HG03565 (cell line): ENCODE data around the gene CHRNB1.
"Not testable (repeated sequence)": the region's sequence is repeated elsewhere in the genome, so short reads cannot be mapped to it uniquely, and the experiment has no call there.

Experiments
- ATAC-seq: cut with Tn5 transposase; IDR thresholded peaks from one replicate; pipeline ENCODE4 v1.9.1; 2021; ENCODE audit warnings: mild to moderate bottlenecking, moderate library complexity; ENCODE audit not compliant: unreplicated experiment

Gene CHRNB1

DNA sequence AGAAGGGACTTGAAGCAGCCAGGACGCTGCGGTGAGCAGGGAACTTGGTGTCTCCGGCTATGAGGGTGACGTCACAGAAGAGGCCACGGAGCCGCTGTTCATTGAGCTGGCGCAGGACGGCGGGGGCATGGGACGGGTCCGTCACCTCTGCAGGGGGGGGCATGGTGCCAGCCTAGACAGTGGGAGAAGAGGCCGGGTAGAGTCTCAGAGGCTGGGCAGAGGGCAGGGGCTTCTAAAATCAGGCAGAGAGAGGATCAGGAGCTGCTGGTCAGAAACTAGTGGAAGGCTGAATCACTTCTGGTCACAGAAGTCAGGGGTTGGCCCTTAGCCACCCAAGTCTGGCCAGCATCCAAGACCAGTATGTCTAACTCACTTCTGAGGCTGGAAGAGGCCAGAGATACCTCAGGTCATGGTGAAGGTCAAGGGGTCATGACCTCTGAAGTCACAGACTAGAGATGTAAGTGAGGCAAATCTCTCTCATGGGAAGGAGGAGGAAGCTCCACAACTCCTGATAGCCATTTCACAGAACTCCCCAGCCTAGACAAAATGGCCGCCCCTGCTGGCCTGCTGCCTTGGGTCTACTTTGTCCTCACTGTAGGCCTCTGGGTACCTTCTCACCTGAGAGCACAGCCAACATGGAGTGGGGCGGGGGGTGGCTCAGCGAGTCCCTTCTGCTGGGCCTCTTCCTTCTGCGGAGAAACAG lies 21.9 kb downstream of the CHRNB1 start:
- ATAC-seq = no peak

DNA sequence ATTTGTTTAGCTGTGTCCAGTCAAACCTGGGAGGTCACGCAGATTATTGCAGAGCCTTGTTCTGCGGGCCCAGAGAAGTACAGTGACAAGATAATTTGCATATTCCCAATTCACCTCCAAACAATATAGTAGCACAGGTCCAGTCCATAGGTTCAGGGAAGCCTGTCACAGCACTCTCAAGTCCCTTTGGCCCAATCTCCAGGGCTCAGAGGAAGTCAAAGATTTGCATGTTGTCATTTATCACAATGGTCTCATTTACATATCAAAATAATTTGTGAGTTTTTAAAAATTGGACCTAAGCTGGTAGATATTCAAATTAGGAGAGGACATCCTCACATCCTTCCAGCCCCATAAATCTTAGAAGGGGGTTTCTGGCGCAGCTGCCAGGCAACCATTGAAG lies 22.6 kb downstream of the CHRNB1 start:
- ATAC-seq = no peak

DNA sequence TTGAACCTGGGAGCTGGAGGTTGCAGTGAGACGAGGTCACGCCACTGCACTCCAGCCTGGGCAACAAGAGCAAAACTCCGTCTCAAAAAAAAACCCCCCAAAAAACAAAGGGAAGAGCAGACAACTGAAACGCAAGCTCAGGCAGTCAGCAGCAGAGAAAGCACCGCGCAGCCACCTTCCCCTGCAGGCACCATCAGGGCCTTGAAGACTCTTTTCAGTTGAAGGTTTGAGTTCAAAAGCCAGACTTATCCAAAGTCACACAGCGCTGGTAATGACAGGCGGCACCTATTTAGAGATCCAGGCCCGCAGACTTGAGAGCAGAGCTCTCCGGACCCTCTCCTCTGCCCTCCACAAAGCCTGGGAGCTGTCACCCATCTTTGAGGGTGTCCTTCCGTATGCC lies 23.4 kb downstream of the CHRNB1 start:
- no peak for ATAC-seq

DNA sequence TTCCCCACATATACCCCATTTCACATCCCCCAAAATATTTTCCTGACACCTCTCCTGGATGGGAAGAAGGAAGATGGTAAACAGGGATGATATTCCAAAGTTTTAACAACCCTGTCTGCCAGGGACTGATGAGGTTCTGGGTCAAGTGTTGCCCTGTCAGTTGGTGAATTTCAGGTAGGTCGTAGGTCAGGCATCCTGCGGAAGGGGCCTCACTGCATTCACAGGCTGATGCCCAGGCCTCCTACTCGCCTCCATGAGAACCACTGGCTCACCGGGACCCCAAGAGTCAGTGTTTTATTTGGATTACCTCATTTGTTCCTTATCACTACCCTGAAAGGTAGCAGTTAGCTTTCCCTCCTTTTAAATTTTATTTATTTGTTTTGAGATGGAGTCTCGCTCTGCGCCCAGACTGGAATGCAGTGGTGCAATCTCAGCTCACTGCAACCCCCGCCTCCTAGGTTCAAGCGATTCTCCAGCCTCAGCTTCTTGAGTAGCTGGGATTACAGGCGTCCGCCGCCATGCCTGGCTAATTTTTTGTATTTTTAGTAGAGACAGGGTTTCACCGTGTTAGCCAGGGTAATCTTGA lies 24.0 kb downstream of the CHRNB1 start:
- no peak for ATAC-seq

DNA sequence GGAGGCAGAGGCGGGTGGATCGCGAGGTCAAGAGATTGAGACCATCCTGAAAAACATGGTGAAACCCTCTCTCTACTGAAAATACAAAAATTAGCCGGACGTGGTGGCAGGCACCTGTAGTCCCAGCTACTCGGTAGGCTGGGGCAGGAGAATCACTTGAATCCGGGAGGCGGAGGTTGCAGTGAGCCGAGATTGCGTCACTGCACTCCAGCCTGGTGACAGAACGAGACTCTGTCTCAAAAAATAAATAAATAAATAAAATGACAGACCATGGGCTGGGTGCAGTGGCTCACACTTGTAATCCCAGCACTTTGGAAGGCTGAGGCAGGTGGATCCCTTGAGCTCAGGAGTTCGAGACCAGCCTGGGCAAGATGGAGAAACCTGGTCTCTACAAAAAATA lies 25.0 kb downstream of the CHRNB1 start:
- not testable (repeated sequence) for ATAC-seq

DNA sequence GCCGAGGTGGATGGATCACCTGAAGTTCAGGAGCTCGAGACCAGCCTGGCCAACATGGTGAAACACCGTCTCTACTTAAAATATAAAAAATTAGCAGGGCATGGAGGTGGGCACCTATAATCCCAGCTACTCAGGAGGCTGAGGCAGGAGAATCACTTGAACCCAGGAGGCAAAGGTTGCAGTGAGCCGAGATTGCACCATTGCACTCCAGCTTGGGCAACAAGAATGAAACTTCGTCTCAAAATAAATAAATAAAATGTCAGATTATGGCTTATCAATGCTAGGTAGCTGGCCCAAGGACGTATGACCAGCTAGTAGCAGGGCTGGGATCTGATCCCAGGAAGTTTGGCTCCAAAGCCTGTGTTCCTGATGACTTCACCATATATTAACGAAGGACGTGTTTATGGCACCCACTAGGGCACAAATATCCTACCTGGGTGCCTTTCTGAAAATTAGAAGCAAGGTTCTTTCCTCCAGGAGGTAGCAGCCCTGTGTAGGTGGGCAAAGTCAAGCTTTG lies 25.7 kb downstream of the CHRNB1 start:
- ATAC-seq = not testable (repeated sequence)

DNA sequence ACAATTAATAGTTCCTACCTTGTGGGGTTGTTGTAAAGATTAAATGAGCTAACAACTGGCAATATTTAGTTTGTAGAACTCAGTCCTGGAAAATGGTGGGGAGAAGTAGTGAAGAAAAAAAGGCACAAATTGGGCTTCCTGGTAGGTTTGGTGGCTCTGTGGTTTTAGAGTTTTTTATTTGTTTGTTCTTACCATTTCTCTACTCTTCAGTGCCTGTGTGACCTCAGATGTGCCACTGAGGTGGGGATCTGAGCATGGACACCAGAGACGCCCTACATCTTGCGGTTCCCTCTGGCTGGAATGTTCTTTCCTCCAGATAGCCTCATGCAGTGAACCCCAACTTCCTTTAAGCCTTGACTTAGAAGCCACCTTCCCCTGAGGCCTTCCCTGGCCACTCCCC lies 26.9 kb downstream of the CHRNB1 start:
- ATAC-seq = no peak

DNA sequence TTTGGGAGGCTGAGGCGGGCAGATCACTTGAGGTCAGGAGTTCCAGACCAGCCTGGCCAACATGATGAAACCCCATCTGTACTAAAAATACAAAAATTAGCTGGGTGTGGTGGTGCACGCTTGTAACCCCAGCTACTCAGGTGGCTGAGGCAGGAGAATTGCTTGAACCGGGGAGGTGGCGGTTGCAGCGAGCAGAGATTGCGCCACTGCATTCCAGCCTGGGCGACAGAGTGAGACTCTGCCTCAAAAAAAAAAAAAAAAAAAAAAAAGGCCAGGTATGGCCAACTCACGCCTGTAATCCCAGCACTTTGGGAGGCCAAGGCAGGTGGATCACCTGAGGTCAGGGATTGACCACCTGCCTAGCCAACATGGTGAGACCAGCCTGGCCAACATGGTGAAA lies 29.9 kb downstream of the CHRNB1 start:
- ATAC-seq = not testable (repeated sequence)

DNA sequence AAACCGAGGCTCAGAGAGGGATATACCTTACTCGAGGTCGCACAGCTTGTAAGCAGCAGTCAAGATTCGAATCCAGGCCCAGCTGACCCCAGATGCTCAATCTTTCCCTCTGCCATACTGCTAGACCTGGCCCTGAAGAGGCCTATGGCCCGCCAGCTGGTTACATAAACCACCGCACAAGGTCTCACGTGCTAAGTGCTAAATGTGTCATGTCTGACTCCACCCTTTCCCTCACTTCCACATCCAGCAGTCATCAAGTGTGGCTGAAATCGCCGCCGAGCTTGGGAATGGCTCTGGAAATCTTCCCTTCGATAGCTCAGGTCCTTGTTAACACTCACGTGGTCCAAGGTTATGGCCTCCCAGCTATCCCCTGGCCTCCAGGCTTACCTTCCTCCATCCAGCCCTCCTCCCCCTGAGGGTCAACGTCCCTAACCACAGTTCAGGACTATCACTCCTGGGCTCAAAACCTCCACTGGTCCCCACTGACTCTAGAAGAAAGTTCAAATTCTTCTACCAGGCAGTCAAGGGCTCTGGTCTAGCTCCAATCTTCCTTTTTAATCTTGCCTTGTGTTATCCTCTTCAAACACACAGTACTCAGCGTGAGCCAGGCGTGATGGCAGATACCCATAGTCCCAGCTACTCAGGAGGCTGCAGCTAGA lies 31.0 kb downstream of the CHRNB1 start:
- ATAC-seq = no peak

DNA sequence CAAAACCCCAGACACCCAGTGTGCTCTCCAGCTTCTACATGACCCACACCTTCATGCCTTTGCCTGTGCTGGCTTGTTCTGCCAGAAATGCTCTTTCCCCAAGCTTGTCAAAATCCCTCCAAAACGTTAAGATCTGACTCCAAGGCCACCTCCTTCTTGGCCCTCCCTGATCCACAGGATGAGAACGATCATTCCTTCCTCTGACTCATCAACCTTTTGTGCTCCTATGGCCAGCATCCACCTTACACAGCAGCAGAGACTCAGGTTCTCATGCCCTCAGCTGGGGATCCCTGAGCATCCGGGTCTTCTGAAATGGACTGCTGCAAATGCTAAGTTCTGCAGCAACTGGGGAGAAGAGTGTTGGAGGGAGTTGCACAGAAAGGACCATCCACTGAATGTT lies 31.6 kb downstream of the CHRNB1 start:
- no peak for ATAC-seq

DNA sequence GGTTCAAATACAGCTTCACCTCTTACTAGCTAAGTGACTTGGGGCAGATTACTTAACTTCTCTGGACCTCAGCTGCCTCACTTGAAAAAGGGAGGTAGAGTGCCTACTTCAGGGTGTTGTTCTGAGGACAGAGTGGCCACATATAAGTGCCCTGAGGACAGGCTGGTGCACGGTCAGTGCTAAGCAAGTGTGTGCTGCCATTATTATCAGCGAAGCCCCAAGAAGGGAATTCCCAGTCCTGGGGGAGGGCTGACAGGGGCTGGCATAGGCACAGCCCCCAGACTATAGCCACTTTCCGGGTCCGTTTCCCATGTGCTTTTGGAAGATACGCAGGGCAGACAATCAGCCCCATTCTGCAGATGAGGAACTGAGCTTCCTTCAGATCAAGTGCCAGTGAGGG lies 32.1 kb downstream of the CHRNB1 start:
- no peak for ATAC-seq

DNA sequence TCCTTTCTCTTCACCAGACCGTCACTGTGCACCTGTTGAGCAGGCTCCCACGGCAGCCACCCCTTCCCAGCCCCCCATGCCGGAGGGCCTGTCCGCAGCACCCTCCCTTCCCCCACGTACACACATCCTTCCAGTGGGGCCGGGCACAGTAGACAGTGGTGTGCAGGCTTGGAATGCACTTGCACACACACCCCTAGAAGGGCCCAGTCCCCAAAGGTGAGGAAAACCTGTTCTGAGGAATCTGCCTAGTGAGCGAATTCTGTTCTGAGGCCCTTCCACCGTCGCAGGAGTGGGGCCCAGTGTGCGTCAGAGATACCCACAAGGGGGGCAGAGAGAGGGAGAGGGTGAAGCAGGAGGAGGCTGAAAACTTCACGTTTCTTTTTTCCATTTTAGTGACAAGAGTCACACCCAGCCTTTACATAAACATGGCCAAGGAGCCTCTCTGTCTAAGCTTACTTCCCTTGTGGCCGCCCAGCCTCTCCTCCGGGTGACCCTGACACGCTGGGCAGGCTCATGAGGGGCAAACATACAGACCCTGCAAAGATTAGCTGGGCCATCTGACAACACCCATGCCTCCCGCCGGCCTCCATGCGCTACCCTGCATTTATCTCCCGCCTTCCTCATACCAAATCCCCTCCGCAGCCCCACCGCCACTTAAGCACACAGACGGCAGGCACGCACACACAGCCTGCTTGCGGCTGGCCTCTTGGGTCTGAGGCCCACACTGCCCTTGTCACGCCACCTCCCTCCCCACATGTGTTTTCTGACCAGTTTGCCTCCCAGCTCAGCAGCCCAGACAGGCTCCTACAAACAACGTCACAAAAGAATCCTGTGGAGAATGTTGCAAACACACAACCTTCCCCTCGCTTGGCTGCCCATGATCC lies 32.8 kb downstream of the CHRNB1 start:
- ATAC-seq = no peak

DNA sequence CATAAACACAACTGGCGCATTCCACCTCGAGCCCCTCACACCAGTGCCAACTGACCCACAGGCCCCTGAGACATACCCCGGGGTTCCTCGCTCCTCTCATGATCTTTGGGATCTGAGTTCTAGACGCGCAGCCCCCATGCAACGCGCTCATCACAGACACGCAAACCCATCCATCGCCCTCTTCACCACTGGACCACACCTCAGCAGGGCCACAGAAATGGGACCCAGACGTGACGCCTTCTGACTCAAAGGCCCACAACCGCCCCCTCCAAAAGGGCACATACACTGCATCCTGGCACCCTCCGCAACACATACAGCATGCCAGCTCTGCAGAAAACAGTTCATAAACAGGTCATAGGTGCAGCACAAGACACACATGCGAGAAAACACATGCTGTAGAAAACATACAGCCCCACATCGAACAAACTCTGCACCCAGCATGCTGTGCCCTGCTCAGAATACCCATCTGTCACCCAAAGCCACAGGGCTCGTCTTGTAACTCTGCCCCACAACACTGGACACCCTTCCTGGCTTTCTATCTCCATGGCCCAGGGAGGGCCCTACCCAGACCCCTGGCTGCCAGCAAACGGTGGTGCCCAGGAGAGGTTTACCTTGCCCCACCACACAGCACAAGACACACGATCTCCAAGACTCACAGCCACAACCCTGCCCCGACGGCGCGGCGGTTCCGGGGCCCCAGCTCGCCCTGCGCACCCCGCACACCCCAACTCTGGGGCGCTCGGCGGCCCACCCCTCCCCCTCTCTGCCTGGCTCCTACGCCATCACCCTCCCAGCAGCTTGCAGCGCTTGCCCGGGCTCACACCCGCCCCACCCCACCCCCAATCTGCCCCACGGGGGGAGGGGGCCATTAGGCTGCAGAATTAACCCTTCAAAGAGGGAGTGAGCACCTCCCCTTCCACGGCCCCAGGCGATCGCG lies 33.7 kb downstream of the CHRNB1 start:
- ATAC-seq = no peak

DNA sequence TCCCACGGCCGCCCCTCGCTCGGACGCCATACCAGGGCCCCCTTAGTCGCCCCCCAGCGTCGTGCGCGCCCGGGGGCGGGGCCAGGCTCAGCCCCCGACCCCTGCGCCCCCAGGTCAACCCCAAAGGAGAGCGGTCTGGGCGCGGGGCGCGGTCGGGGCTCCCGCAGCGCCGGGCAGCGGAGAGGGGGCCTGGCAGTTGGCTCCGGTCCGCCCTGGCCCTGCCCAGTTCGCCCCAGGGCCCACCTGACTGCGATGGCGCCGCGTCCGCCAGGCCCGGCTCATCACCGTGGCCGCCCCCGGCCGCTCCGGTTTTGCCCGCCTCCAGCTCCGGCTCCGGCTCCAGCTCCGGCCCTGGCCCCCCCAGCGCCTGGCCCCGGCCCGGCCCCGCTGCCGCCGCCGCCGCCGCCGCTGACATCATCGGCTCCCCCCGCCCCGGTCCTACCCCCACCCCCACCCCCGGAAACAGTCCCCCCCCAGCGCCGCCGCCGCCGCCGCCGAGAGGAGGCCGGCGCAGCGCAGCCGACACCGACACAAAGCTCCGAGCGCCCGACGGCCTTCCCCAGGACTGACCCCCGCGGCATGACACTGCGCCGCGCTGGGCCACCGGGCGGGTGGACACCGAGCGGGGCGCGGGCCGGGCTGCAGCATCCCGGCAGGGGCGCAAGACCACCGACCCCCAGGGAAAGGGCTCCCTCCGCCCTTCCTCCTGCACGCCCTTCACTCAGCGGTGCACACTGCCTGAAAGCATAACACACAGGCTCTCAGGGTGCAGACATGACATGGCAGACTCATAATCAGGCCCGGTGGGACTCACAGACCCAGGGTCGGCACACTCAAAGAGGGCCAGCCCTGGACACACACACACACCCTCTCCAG lies 34.6 kb downstream of the CHRNB1 start, which contains the start of gene ZBTB4:
Gene ZBTB4 (minus strand): TSS at position 419 of the 876 bp plus-strand sequence. CDS start 12,830 bp downstream, outside the sequence.
- ATAC-seq = no peak

DNA sequence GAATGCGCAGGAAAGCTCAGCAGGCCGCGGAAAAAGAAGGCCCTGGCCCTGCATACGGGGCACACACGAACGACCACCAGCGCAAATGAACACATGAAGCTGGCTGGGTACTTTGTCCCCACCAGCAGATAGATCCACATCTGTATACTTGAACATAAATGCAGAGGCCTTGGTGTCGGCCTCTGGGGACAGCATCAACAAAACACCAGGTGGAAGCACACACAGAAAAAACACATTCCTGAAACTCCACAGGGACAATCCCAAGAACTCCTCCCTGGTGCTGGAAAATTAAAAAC lies 35.2 kb downstream of the CHRNB1 start:
- no peak for ATAC-seq

DNA sequence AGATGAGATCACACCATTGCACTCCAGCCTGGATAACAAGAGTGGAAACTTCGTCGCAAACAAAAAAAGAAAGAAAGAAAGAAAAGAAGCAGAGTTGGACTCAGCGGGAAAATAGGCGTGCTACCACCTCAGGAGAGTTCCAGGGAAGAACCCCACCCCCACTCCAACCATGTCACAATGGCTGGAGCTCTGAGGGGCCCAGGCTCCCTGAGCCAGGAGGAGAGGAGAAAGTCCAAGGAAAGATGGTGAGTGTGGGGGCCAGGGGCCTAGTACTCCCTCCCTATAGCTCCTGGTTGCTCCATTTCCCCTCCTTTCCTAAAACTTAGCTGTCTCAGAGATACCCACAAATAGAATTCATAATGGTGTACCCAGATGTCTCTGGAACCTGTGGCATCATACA lies 36.4 kb downstream of the CHRNB1 start, which contains the start of gene SLC35G6:
Gene SLC35G6 (plus strand): TSS at position 172 of the 400 bp plus-strand sequence. CDS start 71 bp downstream, at position 243.
- not testable (repeated sequence) for ATAC-seq

DNA sequence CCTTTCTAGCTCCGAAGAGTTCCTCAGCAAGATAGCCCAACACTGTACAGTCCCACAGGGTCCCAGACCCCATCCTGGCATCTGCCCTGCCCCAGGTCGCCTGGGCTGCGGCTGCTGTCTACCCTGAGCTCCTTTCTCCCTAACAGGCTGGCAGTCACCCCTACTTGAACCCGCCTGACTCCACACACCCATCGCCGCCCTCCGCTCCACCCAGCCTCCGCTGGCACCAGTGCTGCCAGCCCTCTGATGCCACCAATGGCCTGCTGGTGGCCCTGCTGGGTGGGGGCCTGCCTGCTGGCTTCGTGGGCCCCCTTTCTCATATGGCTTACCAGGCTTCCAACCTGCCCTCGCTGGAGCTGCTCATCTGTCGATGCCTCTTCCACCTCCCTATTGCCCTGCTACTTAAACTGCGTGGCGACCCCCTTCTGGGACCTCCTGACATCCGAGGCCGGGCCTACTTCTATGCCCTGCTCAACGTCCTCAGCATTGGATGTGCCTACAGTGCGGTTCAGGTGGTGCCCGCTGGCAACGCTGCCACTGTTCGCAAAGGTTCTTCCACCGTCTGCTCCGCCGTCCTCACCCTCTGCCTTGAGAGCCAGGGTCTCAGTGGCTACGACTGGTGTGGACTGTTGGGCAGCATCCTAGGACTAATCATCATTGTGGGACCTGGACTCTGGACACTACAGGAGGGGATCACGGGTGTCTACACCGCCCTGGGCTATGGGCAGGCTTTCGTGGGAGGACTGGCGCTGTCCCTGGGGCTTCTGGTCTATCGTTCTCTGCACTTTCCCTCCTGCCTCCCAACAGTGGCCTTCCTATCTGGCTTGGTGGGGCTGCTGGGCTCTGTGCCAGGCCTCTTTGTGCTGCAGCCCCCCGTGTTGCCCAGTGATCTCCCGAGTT lies 37.2 kb downstream of the CHRNB1 start:
- not testable (repeated sequence) for ATAC-seq

DNA sequence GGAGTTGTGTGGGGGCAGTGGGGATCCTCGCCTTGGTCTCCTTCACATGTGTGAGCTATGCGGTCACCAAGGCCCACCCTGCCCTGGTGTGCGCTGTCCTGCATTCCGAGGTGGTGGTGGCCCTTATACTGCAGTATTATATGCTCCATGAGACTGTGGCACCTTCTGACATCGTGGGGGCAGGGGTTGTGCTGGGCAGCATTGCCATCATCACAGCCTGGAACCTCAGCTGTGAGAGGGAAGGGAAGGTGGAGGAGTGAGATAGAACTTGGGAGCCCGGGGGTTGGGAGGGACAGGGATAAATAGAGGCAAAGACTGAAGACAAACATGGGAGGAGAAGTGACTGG lies 37.9 kb downstream of the CHRNB1 start:
- ATAC-seq = not testable (repeated sequence)
